OCI-LY1 (cell line): ENCODE measurements around the gene TOR3A.

Source experiments
- CTCF ChIP-seq: fragments of 200-600 bp; sonication (generic), shearing (Covaris generic); IDR thresholded peaks from 2 replicates; pipeline ENCODE4 v1.5.1; 2017; ENCODE audit warnings: mild to moderate bottlenecking, antibody characterized with exemption, low read length, moderate library complexity, mixed read lengths
- EZH2 ChIP-seq: fragments of 200-600 bp; sonication (generic), shearing (Covaris generic); IDR thresholded peaks from 2 replicates; pipeline ENCODE4 v1.8.0; 2017; ENCODE audit warnings: borderline replicate concordance, mixed run types, mild to moderate bottlenecking, antibody characterized with exemption, low read length, moderate library complexity, mixed read lengths

GRCh38 chr1:179052776-179053175 is 29.1 kb upstream of the TOR3A start:
- TF ChIP-seq CTCF (no peak), EZH2 (no peak)
